ENCODE measurements around the gene STIP1.

STIP1 gene

DNA sequence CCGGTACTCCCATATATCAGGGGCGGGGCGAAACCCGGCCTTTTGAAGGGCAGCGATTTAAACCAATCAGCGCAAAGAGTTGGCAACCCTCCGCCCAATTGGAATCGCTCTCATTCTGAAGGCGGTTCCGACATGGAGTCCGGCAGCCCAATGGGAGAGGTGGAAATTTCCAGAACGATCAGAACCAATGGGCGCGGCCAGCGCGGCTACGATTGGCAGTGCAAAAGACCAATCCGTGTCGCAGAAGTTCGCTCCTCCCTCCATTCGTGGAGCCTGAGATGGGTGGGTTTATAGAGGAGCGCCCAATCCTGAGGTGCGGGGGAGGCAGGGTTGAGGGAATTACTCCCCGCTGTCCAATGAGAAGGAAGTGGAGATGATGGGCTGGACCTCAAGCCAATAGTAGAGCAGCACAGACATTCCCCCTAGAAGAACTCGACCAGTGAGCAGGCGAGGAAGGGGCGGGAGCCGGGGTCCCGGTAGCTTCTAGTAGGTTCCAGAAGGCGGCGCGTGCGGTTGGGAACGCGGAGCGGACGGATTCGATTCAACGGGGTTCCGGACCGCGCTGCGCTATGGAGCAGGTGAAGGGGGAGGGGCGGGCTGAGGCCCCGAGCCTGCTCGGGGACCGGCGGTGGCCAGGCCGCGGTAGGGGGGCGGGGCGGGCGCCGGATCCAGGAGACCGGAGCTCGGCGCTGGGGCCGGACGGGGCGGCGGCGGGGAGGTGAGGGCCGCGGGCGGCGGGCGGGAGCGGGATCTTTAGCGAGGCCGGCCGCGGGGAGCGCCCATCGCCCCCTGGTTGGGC lies at the start of gene STIP1:
STIP1 (plus strand) TSS at position 479 of the 799 bp plus-strand sequence; CDS start at position 570, 91 bp downstream.
- peak; percentile 100 for DNase-seq

DNA sequence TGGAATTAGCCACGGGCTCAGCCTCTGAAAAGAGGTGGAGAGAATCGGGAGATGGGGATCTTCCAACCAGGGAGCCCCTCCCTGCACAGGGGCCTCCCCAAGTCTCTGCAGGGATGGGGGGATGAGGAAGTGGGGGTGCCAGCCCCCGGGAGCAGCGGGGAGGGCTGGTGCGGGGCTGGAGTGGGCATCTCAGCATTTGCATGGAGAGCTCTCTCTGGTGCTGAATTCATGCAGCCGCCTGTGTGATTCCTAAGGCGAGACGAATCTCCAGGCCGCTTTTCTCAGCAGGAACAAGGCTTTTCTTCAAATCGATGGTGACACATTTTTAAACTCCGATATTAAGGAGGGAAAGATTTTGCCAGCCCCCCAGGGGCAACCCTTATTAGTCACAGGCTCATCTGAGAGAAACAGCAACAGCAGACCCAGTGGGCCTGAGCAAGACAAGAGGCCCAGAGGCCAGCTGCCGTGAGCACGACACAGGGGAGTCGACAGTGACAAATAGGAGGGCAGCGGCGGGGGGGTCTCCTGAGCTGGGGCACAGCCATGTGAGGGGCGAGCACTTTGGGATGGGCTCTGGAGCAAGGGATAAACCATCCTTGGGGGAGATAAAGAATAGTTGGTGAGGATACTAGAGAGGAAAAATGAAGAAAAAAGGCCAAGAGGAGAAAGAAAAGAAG lies 49.1 kb upstream of the STIP1 start:
- DNase-seq, result no peak

DNA sequence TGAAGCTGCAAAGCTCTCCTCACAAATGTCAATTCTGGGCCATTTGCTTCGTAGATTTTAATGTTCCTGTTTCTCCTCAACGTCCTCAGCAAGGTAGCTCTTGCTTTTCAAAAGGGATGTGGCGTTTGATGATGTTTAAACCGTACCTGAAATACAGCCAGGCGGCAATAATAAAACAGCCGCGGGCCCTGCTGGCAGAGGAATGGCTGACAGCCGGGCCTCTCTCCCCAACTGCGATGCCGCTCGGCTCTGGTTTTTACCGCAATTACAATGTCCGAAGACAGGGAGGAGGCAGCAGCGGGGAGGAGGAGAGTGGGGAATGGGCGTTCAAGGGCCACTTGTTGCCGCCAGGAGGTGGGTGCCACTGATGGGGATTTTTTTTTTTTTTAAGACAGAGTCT lies 47.6 kb upstream of the STIP1 start:
- no peak for DNase-seq

DNA sequence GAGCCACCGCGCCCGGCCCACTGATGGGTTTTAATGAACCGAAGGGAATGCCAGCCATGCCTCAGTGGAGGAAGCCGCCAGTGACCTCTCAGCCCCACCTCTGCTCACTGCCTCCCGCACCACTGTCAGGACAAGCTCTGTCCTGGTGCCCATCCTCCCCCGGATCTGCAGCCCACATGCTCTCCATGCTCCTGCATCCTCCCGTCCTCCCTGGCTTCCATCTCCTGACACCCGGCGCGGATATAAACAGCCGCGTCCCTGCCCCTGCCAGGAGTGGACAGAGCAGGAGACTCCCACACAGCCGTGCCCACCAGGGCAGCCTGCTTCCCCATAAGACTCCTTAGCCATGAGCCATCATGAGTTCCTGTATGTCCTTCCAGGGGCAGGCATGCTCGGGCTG lies 46.9 kb upstream of the STIP1 start:
- DNase-seq, result no peak

DNA sequence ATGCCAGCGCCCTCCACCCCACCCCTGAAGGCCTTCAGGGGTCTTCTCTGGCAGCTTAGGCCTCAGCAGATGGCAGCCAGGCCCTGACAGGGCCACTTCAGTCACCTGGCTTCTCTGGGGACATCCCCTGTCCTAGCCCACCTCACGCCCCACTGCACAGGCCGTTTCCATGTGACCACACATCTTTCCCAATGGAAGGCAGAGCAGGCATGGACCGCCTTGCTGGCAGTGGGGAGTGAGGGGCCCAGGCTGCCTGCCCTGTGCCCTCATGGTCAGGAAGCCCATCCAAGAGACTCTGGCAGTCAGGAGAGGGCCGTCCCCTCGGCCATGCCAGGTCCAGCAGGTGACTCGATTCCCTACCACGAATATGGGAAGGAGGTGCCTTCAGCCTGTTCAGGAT lies 45.9 kb upstream of the STIP1 start:
- DNase-seq, result no peak

DNA sequence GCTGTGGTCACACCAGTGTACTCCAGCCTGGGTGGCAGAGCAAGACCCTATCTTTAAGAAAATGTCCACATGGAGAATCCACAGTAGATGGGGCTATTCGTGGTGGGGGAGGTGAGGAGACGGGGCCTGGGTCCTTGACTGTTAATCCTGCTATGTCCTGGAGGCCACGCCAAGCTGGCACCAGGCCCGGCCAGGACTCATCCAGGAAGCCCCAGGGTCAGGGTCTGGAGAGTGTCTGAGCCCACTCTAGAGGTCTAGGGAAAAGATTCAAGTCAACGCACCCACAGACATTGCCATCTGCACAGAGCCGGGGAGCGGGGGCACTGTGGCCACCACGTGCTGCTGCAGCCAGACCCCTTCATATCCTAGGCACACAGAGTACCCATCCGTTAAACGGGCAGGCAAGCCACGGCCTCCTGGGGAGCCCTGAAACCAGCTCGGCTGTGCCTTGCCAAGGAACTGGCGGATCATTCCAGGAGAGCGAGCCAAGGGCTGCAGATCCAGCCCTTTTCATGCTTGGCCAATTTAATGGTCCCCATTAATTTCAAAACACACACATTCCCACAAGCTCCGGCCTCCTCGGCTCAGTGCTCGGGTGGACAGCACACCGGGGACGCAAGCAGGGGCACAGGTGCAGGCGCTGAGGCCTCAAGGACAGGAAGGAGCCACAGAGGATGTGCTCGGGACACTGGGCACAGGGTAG lies 44.7 kb upstream of the STIP1 start:
- DNase-seq, result no peak

DNA sequence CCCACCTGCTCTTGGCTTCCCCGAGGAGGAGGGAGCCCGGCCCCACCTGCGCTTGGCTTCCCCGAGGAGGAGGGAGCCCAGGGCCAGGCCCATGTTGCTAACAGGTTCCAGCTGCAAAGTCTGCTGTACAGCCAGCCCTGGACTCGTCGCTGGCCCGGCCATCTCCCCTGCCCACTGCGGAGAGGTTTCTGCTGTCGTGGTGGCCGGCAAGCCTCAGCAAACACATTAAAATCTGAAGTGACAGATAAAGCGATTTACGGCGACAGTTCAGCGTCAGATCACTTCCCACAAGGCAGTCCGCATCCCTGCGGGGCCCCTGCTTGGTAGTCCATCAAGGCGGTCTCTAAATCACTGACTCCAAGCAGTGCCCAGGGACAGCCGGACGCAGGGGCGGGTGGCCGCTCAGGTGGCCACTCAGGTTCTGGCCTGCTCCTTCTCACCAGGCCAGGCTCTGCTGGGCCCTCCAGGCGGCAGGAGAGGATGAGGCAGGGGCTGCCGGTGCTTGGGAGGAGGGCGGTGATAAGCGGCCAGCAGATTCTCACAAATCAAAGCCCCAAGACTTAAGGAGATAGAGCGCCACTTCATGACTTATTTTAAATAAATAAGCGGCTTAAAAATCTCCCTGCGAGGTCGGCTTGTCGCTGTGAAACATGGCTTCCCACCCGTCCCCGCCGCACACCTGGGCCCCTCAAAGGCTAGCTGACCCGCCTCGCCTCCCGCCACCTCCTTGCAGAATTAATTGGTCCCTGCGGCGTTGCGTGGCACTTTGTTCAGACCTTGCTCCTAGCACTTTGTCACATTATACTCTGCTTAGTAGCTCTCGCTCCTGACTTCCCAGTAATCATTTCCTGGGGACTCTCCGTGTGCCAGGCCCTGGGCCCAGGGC lies 41.1 kb upstream of the STIP1 start:
- no peak for DNase-seq

DNA sequence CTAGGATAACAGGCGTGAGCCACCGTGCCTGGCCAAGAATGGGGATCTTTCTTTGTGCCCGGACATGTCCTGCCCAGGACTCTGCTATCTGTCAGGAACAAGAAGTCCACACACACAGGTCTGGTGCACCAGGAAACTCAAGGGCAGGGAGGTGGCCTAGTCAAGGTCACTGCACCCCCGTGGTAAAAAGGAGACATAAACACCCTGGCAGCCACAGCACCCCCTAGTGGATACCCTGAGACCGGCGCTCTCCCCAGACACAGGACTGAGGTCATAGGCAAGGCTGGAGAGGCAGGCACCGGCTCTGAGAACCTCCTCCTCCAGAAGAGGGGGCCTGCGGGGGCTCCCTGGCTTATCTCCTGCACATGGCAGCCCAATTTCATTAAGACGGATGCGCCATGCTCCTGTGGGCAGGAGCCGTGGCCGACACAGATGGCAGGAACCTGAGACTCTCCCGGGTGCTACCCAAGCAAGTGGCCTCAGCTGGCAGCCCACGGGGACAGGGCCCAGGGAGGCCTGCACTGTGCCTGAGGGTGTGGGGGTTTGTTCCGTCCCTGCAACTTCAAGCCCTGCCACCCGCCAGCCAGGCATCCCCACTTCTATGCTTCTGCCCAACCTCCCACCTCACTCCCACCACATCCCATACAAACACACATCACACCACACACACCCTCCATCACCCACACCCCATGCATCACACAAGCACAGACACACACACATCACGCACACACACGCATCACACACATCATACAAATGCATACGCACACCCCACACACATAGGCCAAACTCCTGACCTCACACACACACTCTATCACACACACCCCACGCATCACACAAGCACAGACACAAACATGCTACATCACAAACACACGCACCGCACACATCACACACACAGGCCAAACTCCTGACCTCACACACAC lies 39.7 kb upstream of the STIP1 start:
- peak; percentile 73 for DNase-seq

DNA sequence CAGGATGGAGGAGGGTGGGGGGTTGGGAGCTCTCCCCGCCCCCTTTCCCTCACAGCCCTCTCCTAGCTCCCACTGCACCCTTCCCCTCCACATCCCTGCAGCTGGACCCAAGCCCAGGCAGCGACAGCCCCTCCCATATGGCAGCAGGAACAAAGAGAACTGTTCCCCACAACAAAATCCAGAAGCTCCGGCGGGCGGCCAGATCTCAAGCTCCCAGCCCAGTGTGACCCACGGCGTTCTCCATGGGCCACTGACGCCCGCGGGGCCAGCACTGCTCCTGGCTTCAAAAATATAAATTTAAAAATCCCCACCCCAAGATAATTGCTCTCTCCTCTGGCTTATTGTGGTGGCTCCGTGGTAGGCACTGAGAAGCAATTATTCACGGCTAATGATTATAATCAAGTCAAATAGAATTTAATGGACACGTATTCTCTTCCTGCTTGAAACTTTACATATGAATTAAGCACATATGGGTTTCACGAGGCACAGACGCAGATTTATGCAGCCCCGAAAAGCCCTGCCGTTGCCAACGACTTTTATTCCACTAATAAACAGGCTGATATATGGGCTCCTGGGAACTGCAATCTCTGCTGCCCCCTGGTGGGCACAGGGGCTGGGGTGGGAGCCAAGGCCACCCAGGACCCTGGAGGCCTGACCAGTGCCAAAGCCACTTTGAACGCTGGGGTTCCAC lies 37.6 kb upstream of the STIP1 start:
- peak; percentile 77 for DNase-seq

DNA sequence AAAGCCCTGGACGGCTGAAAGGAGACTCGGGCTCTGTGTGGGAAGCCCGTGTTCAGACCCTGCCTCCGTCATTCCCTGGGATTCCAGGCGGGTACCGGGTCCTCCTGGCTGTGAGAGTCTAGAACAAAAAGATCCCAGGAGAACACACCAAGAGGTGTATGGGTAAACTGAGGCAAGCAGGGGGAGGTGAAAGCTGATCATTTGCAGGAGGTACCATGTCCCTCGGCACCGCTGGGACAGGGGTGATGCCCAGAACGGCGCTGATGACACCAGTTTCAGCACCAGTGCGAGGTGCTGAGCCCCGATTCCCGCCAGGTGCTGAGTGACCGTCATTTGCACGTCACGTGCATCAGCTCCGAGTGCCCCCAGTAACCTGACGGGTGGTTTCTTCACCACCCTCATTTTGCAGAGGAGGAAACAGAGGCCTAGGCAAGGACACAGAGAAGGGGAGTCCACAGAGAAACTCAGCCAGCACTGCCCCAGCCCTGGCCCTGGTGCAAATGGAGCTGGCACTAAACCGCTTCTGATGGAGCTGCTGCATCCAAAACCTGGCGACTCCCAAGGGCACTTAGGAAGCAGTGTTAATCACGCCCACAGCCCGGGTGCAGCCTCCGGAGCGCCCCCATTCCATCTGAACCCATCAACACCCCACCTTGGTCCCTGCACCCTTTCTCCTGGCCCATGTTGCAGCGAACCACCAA lies 36.9 kb upstream of the STIP1 start:
- no peak for DNase-seq

DNA sequence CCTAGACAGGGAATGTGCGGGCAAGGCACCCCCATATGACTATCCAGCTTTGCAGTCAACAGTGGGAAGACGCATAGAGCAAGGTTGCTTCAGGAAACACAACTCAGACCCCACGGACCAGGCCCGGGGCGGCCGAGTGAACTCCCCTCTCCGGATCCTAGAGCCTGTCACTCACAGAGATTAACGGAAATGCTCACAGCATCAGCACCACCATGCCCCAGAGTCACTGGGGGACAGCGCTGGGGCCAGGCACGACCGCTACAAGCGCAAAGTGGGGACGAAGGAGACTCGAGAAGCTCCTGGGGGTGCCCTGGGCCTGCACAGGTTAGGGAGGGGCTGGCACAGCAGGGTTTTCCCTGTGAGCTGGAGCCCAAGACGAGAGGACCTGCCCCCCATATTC lies 35.9 kb upstream of the STIP1 start:
- DNase-seq, result no peak

DNA sequence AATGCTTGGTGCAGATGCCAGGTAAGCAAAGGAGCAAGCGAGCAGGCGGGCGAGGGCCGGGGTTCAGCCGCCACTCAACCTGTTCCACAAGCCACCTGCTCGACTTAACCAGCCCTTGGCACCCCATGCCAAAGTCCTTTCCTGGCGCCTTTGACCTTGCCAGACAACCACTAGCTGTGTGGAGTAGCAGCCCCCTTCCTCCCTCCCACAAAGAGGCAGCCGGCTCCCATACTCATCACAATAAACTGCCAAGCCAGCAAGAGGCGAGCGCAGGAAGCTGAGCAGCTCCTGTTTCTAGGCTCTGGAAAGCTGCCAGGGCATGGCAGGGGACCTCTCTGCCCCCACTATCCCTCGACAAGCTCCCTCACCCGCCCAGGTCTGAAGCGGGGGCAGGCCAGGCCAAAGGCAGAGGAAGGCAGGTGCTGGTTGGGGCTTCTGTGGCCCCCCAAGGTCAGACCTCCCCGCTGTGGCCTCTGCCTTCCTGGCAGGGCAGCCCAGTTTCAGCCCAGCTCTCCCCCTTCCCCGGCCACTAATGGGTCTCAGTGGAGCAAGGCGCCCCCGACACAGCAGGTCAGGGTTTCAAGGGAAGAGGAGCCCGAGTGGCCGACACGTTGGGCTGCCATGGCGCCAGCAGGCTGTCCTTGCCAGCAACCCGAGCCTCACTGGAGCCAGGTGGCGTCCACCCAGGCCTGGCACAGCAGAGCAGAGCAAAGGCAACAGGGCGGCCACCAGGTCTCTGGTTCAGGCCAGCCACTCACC lies 35.3 kb upstream of the STIP1 start:
- DNase-seq, result no peak

DNA sequence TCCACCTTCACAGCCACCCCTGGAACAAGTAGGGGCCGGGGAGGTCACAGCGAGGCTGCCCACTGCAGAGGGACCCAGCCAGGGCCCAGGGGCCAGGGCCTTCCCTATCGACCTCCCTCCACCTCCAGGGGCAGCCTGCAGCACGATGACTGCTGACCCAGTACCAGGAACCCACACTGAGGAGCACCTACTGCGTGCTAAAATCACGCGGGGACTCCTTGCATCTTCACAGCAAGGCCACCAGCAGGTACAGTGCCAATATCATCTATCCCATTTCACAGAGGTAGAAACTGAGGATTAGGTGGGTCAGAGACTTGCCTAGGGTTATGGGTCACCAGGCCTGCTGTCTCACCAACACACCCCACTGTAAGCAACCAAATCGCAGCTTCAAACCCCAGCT lies 34.6 kb upstream of the STIP1 start:
- no peak for DNase-seq

DNA sequence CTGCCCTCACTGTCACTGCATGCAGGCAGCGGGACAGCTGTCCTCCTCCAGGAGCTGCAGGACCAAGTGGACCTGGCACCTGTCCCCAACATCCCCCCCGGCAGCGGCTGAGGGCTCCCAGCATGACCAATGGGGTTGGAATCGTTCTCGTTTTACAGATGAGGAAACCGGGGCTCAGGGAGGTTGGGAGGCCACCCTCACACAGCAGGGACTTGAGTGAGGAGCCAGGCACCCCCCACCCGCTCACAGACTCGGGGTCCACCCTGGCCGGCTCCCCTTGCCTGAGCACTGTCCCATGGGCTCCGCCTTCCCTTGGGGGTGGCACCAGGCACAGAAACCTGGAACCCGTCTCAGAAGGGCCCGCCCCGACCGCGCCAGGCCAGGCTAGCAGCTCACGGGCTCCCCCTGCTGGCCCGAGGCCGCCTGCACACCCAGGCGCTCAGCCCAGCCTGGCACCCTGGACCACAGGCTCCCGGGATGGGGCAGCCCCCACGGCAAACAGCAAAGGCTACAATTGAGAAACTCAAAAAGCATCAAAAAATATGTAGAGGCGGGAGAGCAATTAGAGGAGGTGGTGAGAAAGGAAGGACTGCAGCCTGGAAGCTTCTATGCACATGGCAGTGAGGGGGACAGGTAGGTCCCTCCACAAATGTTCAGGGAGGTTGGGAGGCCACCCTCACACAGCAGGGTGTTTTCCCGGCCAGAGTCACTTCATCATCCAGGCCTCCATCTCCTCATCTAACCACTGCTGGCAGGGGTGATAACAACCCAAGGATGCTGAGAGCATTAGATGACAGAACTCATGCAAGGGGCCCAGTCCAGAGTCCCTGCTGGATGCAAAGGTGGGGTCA lies 32.9 kb upstream of the STIP1 start:
- DNase-seq, result peak; percentile 75

DNA sequence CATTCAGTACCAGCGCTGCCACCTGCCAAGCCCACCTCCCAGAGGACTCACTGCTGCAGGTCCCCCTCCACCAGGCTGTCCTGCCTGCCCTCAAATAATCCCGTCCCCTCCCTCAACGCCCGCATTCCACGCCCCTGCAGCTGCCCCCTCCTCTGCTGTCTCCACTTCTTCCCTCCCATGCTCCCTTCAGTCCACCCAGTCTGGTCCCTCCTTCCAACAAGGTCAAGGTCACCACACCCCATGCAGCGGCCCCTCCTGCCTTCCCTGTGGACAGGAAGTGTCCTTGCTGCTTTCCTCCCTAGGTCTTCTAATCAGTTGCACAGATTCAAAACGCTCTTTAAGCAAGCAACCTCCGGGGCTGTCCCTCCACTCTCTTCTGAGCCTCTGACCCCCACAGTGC lies 32.2 kb upstream of the STIP1 start:
- DNase-seq, result peak; percentile 2

DNA sequence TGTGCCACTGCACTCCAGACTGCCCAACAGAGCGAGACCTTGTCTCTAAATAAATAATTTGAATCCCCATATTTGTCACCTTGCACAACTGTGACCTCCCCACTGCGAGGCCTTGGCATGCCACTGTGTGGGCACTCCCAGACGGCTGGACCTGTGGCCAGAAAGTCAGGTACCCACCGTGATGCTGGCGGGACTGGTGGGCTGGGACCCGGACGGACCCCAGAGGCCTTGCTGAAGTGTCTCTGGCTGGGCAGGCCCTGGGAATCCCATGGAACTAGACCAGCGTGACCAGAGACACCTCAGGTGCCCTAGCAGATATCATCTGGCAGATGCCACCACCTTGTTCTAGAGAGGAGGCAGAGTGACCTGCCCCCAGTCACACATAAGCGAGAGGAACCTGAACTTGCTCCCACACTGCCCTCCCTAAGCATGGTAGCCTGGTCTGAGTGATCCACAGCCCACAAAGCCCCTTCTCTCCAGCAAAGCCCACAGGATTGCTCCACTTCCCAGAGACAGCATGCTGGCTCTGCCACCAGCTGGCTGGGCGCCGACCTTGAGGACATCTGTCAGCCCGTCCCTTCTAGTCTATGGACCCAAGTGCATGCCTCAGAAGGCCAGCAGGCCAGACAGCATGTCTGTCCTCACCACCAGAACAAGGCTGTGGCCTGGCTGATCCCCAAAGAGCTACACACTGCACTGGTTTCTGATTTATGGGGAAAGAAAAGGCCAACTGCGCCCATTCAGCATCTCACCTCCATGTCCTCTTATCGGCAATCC lies 29.5 kb upstream of the STIP1 start:
- no peak for DNase-seq

DNA sequence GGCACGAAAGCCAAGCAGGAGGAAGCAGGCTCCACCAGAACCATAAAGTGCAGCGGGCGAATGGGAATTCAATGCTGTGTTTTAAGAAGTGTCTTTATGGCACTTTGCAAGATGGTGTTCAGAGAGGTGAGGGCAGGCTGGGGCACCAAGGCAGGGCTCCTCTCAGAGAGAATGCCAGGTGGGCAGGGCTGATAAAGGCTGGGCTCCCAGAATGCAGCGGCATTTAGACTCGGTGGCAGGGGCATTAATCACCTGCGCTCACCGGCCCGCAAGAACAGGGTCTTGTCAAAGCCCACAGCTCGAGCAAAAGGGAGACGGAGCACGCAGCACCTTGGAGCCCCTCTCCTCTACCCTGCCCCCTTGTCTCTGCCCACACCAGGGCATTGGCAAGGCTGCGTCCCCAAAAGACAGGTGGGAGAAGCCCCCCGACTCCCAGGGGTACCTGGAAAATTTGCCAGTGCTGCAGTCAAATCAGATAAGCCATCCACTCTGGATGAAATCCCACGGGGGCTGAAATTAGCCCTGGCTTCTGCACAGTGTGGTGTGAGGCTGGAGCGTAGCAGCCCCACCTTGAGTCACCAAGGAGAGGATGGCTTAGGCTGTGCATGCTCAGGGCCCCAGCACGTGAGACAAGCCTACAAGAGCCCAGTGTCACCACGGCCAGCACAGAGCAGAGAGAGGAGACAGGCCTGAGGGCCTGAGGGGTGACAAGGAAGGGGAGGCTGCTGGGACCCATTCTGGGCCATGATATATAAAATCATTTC lies 28.2 kb upstream of the STIP1 start:
- no peak for DNase-seq
